HG03196 (cell line): ENCODE measurements around the gene PPOX.

Experiments used
- ATAC-seq: cut with Tn5 transposase; IDR thresholded peaks from one replicate; pipeline ENCODE4 v1.9.1; 2021; ENCODE audit not compliant: unreplicated experiment

Gene PPOX

GRCh38 chr1:161175771-161176453 is 9.7 kb downstream of the PPOX start:
- no peak for ATAC-seq

GRCh38 chr1:161176468-161177111 is 10.4 kb downstream of the PPOX start:
- no peak for ATAC-seq

- peak; percentile 62 for ATAC-seq
Observed at GRCh38 chr1:161177112-161177935, 11.1 kb downstream of the PPOX start, which contains the start of gene B4GALT3. B4GALT3 (minus strand) TSS chr1:161177507; CDS start chr1:161176060, 1,447 bp downstream.

GRCh38 chr1:161177936-161178244 is 11.7 kb downstream of the PPOX start:
- ATAC-seq, result no peak

GRCh38 chr1:161179698-161180097 is 13.5 kb downstream of the PPOX start:
- ATAC-seq, result no peak

GRCh38 chr1:161180639-161181038 is 14.4 kb downstream of the PPOX start:
- ATAC-seq, result no peak

GRCh38 chr1:161182214-161182613 is 16.0 kb downstream of the PPOX start:
- ATAC-seq, result no peak

- ATAC-seq, result peak; percentile 60
Observed at GRCh38 chr1:161185282-161185682, 19.1 kb downstream of the PPOX start.

- peak; percentile 24 for ATAC-seq
Observed at GRCh38 chr1:161185732-161186311, 19.6 kb downstream of the PPOX start.

- no peak for ATAC-seq
Observed at GRCh38 chr1:161187311-161187710, 21.1 kb downstream of the PPOX start.

GRCh38 chr1:161188381-161188780 is 22.2 kb downstream of the PPOX start:
- no peak for ATAC-seq

- ATAC-seq, result no peak
Observed at GRCh38 chr1:161189036-161189435, 22.8 kb downstream of the PPOX start.

GRCh38 chr1:161190962-161191521 is 24.8 kb downstream of the PPOX start:
- ATAC-seq, result no peak

- no peak for ATAC-seq
Observed at GRCh38 chr1:161191971-161192370, 25.7 kb downstream of the PPOX start.

GRCh38 chr1:161192476-161193465 is 26.5 kb downstream of the PPOX start:
- peak; percentile 55 for ATAC-seq

- ATAC-seq, result no peak
Observed at GRCh38 chr1:161193561-161194235, 27.5 kb downstream of the PPOX start.

GRCh38 chr1:161195171-161195570 is 28.9 kb downstream of the PPOX start:
- no peak for ATAC-seq

- ATAC-seq, result no peak
Observed at GRCh38 chr1:161196111-161196510, 29.9 kb downstream of the PPOX start.
